ENCODE measurements around the gene SNRPD3. TPM values are rescaled to one million over a fixed set of nuclear protein-coding genes. Genes with fewer than 3 reads are reported as not detected.
"Not testable (repeated sequence)": the region's sequence is repeated elsewhere in the genome, so short reads cannot be mapped to it uniquely, and the experiment has no call there.

Gene SNRPD3
- total and polyA plus RNA-seq, 9 of the 15 experiments (the other 6 are each of a cell fraction or from before 2014, with no cell fraction given), result 131 to 366 (median 274) TPM

DNA sequence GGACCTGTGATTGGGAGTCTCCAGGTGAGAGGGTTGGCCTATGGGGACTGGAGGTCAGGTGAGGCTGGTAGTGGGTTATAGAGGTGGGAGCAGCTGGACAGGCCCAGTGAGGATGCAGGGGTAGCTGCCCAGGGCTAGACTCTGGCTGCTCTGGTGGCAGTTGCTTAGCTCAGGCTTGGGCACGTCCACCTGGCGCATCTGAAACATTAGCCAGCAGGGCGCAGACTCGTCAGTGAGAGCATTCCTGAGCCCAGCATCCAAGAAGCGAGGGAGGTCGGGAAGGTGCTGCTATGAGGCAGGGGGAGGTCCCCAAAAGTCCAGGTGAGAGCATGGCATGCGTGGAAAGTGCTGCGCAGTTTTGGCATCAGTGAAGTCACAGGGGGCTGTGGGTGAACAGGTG, 43.7 kb downstream of the SNRPD3 start:
- no TSS peak for BruUV-seq (replicated peaks)
- Histone ChIP-seq H3K9me3 (replicated peaks; ENCODE audit: control insufficient read depth, insufficient read depth, low read depth, low read length) (no peaks in the 10 kb centered on the region), H3K27ac (ENCODE audit: extremely low read depth, low read depth, low read length) (no peak overlapping the region), H3K9ac (ENCODE audit: insufficient read depth in 1 of 2, low read depth in 2 of 2, low read length in 2 of 2) (no peak overlapping the region), H3K4me2 (ENCODE audit: insufficient read depth, low read length) (no peak overlapping the region), H3K4me1 (replicated peaks in 1 of 2; ENCODE audit: control insufficient read depth in 2 of 2, insufficient read depth in 2 of 2, low read length in 2 of 2) (peaks cover 2 to 22% of the 10 kb centered on the region in 2 experiments; a peak in 3 of 5 replicates), H4K20me1 (replicated peaks; ENCODE audit: control insufficient read depth, insufficient read depth, low read length) (no peaks in the 10 kb centered on the region), H3K36me3 (ENCODE audit: control insufficient read depth, insufficient read depth, low read length) (no peaks in the 10 kb centered on the region), H3K79me2 (ENCODE audit: control insufficient read depth, insufficient read depth, low read length) (no peaks in the 10 kb centered on the region), H3K9me1 (ENCODE audit: control insufficient read depth, insufficient read depth, low read length) (no peaks in the 10 kb centered on the region), H2AFZ (ENCODE audit: low read depth, low read length) (no peak overlapping the region), H3K4me3 (no peak overlapping the region), H3K27me3 (ENCODE audit: control insufficient read depth in 2 of 2, insufficient read depth in 2 of 2, low read length in 2 of 2) (no peaks in the 10 kb centered on the region)
- in situ Hi-C loops (cut with MboI), result no loop called here
- FAIRE-seq (no peak), ATAC-seq (no peak), DNase-seq (ENCODE audit: extremely low read depth in 1 of 4, low spot score in 3 of 4) (no peak)
- ChIA-PET CTCF (ENCODE audit: low intra/inter-chr PET ratio) (no interaction called here), POLR2A (interaction anchor here (0.9 to 1.1 kb wide), 2 partner anchors 27 to 45 kb away, joined by 3 read pairs; partner anchors contain the start of gene GUCD1)
- intact Hi-C loops (cut with micrococcal nuclease), result no loop called here
- WGBS (ENCODE audit: insufficient coverage, low coverage, missing lambda C conversion rate), result 55% methylated on average over 7 of the region's 8 CpGs
- TF ChIP-seq ARID2 (IDR thresholded peaks at IDR 0.05), result no peak
- no peak for TF ChIP-seq HLTF (IDR thresholded peaks at IDR 0.05)
- TF ChIP-seq DACH1 (IDR thresholded peaks at IDR 0.05; ENCODE audit: partially characterized antibody), result no peak
- no peak for TF ChIP-seq POLR2G (IDR thresholded peaks at IDR 0.05; ENCODE audit: low read depth, low read length)

DNA sequence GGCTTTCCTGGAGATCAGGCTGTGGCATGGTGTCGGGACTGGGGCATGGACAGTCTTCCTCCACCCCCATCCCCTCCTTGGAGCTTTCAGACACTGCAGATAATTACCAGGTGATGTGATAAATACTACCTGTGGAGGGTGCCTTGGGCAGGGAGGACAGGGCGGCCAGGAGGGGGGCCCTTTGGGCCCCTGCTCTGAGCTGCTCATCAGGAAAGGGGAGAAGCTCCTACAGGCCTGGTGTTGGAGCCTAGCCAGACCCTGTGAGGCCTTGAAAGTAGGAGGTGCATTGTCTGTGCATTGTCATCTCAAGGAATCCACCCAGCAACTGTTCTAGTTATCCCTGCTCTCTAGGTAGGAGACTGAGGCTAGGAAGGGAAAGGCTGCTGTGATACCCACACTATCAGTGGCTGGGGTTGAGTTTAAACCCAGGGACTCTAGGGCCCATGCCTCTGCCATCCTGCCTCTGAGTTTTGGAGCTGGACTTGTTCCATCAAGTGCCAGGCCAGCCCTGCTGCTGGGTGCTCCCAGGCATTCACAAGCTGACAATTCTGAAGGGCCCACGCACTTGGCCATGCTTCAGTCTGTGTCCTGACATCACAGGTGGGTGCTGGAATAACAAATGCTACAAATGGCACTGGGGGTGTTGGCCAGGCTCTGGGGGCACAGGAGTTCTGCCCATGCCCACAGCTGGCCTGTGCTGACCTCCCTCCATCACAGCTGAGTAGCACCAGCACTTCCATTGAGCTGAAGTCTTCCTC, 44.3 kb downstream of the SNRPD3 start:
- POLR2A ChIA-PET, result interaction anchor here (0.9 to 1.1 kb wide), 2 partner anchors 28 to 45 kb away, joined by 3 read pairs; partner anchors contain the start of gene GUCD1
- peaks cover 2 to 19% of the 10 kb centered on the region in 2 experiments; a peak in 3 of 5 replicates for H3K4me1 ChIP-seq (replicated peaks in 1 of 2; ENCODE audit: control insufficient read depth in 2 of 2, insufficient read depth in 2 of 2, low read length in 2 of 2)
- CTCF ChIA-PET (ENCODE audit: low intra/inter-chr PET ratio); H3K4me2 ChIP-seq (ENCODE audit: insufficient read depth, low read length); H3K79me2 ChIP-seq (ENCODE audit: control insufficient read depth, insufficient read depth, low read length); H3K27me3 ChIP-seq (ENCODE audit: control insufficient read depth in 2 of 2, insufficient read depth in 2 of 2, low read length in 2 of 2); H4K20me1 ChIP-seq (replicated peaks; ENCODE audit: control insufficient read depth, insufficient read depth, low read length); H3K27ac ChIP-seq (ENCODE audit: extremely low read depth, low read depth, low read length); H3K9me1 ChIP-seq (ENCODE audit: control insufficient read depth, insufficient read depth, low read length); H2AFZ ChIP-seq (ENCODE audit: low read depth, low read length); intact Hi-C loops (cut with micrococcal nuclease); H3K9ac ChIP-seq (ENCODE audit: insufficient read depth in 1 of 2, low read depth in 2 of 2, low read length in 2 of 2); H3K4me3 ChIP-seq; H3K9me3 ChIP-seq (replicated peaks; ENCODE audit: control insufficient read depth, insufficient read depth, low read depth, low read length); BruUV-seq (replicated peaks); ATAC-seq; DNase-seq (ENCODE audit: extremely low read depth in 1 of 4, low spot score in 3 of 4); H3K36me3 ChIP-seq (ENCODE audit: control insufficient read depth, insufficient read depth, low read length): not testable (repeated sequence)
- 33% methylated on average over 1 of the region's 3 CpGs for WGBS (ENCODE audit: insufficient coverage, low coverage, missing lambda C conversion rate)
- TF ChIP-seq NFIC (IDR thresholded peaks at IDR 0.05), result peak; percentile 35; the same call in 1 of the 2 replicates
- in situ Hi-C loops (cut with MboI), result loop anchor here (5.0 kb wide), 1 partner anchor 923 kb away; no protein-coding TSS in a partner anchor
- FAIRE-seq, result peak; percentile 26
